Eye (tissue), 1 donor: ENCODE data around the gene SNRPA1.

ENCODE experiments used
- DNase-seq: peaks from one replicate; pipeline ENCODE4 v3.0.0-alpha.2; 2015

SNRPA1 gene

DNA sequence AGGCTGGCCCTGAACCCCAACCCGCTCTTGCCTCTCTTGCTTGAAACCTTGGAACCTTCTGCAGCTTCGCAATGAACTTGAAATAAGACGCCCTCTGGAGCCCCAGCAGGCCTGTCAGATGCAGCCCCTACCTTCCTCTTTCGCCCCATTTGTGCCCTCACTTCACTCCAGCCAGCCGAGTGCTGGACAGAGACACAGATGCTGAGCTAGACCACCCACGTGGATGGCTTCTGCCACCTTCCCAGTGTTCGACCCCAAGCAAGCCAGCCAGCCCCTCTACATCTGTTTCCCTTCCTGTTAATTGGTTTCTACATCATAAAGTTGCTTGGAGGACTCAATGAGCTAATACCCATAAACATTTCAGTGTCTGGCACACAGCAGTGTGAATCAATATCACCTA lies 23.8 kb upstream of the SNRPA1 start:
- peak; percentile 47 for DNase-seq

DNA sequence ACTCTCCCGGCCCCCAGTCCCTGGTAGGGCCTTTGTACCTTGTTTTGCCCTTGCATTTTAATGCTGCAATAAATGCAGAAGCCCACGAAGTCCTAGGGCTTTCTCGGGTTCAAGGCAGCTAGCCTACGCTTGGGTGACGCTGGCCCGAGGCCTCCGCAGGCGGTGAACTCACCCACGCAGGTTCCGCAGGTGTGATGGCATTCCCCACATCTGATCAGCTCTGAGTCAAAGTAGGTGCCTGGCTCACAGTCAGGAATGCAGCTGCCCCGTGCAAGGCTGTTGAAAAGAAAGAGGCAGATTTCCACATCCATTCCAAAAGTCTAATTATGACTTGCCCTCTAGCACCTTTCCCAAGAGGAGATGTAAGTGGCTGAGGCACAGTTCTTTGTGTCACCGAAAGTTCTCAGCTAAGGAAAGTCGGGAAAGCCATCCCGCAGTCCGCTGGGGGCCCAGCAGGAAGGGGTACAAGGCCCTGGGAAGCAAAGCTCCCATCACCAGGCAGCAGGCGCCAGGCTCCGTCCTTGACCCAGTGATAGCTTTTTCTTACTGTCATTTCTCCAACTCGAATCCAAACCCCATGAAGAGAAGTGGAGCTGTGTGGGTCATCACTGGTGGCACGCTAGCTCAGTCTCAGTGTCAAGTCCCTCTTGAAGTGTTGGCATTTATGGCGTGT lies 23.2 kb upstream of the SNRPA1 start:
- DNase-seq, result no peak

DNA sequence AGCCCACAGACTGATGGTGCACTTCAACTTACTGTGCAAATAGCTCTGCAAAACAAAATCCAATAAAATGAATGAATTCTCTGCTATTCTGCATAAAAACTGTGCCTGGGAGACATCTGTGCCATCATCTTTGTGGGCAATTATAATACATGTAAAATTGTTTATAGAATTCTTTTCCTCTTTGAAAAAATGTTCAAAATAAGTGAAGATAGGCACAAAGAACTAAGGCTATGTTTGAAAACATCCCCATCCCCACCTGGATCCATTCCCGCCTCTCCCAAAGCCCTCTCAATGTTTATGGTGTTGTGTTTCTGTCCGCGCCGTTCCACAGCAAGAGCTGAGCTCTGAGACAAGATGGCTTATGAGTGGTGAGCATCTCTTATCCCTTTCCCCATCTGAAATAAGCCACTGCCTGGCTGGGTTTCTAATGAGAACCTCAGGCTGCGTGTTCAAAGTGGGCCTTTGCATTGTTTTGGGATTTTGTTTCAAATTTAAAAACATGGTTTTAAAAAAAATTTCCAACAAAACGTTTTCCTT lies 22.4 kb upstream of the SNRPA1 start:
- no peak for DNase-seq

- no peak for DNase-seq
Measured at GRCh38 chr15:101316529-101316928, 21.5 kb upstream of the SNRPA1 start.

GRCh38 chr15:101315736-101316135 lies 20.7 kb upstream of the SNRPA1 start:
- DNase-seq, result no peak

DNA sequence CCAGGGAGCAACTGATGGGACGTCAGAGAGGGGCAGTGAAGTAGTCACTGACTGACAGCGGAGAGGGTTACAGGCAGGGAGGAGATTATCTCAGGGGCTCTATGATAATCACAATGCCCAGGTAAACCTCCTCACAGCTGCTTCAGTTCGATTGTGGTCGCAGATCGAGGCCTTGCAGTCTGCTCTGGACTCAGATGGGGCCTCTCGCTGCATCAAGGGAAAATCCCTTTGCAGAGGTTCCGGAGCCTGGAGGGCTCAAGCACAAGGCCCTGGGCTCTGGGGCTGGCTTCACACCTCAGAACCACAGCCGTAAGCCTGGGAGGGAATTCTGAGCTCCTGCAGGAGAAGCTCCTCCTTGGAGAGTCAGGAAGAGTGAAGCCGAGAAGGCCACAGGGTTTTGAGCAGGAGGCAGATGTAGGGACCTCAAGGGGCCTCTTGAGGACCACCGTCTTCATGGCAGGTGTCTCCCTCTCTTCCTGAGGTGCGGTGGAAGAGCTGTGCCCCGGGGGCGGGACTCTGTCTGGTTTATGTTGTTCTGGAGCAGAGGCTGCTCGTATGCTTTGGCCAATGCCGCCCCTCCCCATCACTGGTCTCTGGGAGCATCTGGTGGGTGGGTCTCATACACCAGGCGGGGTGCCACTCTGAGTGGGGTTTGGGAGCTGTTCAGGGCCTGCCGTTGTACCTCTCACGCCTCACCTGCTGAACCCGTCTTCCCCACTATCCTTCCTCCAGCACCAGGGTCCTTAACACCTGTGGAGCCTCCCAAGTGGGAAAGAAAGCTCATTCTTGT lies 19.5 kb upstream of the SNRPA1 start:
- DNase-seq, result no peak

GRCh38 chr15:101313041-101313761 lies 18.2 kb upstream of the SNRPA1 start:
- no peak for DNase-seq

- no peak for DNase-seq
Measured at GRCh38 chr15:101310508-101310907, 15.5 kb upstream of the SNRPA1 start.

GRCh38 chr15:101310161-101310480 lies 15.1 kb upstream of the SNRPA1 start:
- no peak for DNase-seq

DNA sequence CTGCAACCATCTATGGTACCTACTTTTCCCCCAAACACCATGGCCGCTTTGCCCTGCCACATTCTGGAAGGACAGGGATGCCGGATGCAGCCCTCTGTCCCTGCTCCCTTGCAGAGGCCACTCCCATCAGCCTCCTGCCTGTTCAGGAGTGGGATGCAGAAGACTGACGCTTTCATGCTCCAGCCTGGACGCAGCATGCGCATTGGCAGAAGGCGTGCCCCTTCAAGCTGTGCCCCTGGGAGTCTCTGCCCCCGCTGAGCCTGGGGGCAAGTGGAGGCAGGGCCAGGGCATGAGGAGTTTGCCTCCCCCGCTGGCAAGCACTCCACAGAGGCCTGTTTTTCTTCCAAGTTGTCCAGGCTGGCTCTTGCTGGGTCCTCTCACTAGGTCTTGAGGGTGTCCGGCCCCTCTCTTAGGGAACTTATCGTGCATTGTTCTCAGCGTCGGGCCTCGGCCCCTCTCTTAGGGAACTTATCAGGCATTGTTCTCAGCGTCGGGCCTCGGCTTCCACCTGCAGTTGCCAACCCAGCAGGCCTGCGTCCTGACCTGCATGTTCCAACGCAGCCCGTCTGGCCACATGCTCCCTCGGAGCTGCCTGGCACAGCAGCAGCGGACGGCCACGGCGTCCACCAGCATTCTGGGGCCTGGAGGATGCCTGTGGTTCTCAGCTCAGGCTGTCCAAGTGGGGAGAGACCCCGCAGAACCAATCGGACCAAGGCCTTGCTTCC lies 14.6 kb upstream of the SNRPA1 start:
- DNase-seq, result no peak

DNA sequence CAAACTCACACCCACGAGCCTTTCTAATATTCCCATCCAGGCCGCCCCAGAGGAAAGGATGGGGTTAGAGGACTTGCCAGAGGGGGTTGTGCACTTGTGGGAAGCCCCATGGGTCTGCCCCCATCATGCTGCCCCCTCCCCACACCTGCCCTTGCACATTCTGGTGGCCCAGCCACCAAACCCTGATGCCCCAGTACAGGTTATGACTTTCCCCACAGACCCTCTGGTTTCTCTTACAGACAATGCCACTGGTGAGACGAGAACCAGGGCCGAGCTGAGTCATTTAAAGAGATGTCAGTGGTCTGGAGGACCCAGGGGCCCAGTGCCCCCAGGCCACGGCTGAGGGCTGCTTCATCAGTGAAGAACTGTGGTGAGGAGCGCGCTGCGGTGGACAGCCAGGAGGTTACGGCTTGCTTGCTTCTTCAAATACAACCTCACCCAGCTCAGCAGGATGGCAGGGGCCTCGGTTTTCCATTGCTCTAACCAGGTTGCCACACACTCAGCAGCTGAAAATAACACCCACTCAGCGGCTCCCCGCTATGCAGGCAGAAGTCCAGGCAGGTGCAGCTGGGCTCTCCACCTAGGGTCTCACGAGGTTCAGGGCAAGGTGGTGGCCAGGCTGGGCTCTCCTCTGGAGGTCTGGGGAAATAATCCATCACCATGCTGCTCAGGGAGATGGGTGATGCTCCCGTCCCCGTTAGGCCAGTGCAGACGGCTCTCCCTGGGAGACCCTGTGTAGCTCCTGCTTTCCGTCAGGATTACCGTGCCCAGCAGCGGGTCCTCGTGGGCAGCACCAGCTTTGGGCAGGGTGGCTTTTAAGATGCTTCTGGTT lies 13.8 kb upstream of the SNRPA1 start:
- DNase-seq, result no peak

GRCh38 chr15:101307897-101308603 lies 13.0 kb upstream of the SNRPA1 start:
- DNase-seq, result no peak

- DNase-seq, result peak; percentile 41
Measured at GRCh38 chr15:101307048-101307896, 12.2 kb upstream of the SNRPA1 start.

DNA sequence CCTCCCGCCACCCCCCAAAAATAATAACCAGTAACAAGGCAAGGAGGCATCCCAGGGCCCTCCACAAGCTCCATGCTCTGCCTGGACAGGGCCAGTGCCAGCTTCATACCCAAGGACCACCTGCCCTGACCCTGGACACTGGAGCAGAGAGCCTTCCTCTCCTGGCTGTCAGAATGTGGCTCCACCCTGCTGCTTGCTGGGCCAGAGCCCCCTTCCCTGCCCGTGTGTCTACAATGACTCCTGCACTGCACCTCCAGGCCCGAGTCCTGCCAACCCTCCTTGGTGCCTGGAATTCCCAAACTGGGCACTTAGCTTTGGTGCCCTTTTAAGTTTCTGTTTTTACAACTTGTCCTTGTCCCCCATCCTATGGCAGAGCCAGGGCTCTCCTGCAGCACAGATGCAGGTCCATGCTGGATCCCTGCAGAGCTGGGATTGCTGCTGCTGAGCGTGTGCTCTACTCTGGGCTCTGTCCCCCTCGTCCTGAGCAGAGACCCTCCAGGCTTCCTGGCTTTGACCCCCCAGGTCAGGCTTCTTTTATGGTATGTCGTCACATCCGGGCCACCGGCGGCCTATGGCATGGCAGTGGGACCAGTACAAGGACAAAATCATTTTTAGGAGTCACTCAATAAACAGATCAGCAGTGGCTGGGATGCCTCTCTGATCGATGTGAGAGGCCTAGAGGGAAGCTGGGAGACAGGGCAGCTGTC lies 11.4 kb upstream of the SNRPA1 start:
- no peak for DNase-seq

GRCh38 chr15:101305820-101306255 lies 10.8 kb upstream of the SNRPA1 start:
- DNase-seq, result no peak

DNA sequence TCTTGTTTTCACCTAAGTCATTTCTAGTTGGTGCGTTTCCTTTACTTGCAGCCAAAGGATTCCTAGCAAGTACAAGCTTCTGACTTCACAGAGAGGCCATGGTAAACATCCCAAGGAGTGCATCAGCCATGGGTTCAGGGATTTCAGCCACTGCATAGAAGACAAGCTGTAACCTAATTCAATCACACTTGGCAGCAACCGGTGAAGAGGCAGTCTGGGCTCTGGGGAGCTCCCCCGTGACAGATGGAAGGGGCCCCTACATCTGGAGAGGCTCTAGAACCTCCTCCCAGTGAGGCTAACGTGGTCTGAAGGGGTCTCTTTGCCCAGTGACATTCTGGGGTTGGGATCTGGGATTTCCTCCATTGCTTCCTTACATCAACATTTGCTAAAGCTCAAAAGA lies 8.4 kb upstream of the SNRPA1 start:
- DNase-seq, result no peak

GRCh38 chr15:101296418-101297405 lies 1.7 kb upstream of the SNRPA1 start:
- no peak for DNase-seq

GRCh38 chr15:101295607-101296161 lies 636 bp upstream of the SNRPA1 start:
- DNase-seq, result peak; percentile 57
